Stimulated activated CD4-positive, alpha-beta T cell treated with anti-CD3 and anti-CD28 coated beads, Interleukin-1b, Interleukin-23, amount 100 ng/mL, for 1 hour (primary cell): Measurements from ENCODE around the gene PRSS22.

ENCODE experiments used
- DNase-seq, 2 donors: peaks; one replicate each; pipeline ENCODE4 v3.0.0-alpha.2; 2020; ENCODE audit warnings: low read depth in 2 of 2

The PRSS22 gene

GRCh38 chr16:2829501-2830354, 28.2 kb downstream of the PRSS22 start, which contains the start of gene ZG16B:
Gene ZG16B (plus strand): TSS chr16:2830303. CDS start chr16:2830442, 139 bp downstream.
- no peak for DNase-seq

GRCh38 chr16:2828876-2829430, 29.0 kb downstream of the PRSS22 start:
- no peak for DNase-seq

DNA sequence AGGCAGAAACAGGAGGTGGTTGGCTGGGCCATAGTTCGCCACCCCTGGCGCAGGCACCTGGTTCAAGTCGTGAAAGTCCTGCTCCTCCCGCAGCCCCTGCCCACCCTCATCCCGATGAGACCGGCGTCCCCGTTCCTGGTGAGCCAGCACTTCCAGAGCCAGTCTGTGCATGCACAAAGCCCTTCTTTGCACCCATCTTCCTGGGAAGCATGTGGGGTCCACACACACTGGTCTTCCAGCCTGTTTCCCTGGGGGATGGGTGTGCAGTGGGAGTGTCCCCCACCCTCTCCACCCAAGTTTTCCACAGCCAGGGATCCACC, 29.5 kb downstream of the PRSS22 start:
- DNase-seq: no peak

DNA sequence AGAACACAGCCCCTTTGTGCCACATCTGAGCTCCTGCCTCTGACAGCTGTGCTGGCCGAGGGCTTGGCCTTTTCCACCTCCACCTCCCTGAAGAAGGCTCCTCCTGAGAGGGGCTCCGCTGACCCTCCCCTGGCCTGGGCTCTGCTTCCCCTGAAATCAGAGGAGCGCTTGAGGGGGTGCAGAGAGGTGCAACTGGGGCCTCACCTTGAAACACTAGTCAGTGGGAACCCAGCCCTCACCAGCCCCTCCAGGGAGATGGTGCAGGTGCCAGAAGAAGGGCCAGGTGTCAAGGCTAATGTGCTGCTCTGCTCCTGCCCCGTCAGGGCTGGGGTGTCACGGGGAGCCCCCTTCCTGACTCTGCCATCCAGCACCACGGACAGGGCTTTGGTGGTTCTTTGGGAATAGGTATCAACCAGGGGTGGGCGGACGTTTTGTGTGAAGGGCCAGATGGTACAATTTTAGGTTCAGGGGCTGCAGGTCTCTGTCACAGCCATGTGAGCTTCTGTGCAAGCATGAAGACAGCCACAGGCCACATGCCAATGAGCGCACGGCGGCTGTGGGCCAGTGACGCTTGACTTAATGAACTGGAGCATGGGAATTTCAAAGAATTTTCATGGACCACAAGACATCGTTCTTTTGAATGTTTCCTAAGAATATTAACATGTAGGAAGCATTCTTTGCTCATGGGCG, 30.0 kb downstream of the PRSS22 start:
- DNase-seq: no peak

DNA sequence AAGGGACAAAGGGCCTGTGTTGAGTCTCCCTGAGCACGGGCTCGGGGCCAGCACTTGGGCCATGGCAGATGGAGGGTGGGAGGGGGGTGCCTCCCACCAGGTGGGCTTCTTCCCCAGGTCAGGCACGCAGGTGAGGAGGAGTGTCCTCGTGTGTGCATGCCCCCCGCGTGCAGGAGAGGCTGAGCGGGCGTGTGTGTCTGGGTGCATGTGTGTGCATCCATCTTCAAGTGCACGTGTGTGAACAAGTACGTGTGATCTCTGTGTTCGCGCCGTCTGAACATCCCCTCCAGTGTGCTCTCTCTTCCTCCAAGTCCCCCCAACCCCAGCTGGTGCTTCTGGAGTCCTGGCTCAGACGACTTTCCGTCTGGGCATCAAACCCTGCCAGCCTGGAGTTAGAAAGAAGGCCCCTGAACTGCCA, 30.6 kb downstream of the PRSS22 start:
- DNase-seq: no peak

- DNase-seq: no peak
Observed at GRCh38 chr16:2826591-2827373, 31.2 kb downstream of the PRSS22 start.

DNA sequence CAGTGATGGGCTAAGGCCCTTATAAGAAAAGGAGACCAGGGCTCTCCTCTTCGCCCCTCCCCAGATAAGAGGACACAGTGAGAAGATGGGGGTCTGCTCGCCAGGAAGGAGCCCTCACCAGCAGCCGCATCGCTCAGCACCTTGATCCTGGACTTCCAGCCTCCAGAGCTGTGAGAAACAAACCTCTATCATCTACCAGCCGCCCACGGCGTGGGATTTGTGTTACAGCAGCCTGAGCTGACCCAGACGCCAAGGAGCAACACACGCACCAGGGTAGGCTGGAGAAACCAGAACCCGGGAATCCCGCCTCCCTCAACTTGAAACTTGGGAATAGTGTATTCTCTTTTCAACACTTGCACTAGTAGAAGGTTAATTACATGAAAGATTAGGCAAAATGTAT, 32.1 kb downstream of the PRSS22 start:
- no peak for DNase-seq

DNA sequence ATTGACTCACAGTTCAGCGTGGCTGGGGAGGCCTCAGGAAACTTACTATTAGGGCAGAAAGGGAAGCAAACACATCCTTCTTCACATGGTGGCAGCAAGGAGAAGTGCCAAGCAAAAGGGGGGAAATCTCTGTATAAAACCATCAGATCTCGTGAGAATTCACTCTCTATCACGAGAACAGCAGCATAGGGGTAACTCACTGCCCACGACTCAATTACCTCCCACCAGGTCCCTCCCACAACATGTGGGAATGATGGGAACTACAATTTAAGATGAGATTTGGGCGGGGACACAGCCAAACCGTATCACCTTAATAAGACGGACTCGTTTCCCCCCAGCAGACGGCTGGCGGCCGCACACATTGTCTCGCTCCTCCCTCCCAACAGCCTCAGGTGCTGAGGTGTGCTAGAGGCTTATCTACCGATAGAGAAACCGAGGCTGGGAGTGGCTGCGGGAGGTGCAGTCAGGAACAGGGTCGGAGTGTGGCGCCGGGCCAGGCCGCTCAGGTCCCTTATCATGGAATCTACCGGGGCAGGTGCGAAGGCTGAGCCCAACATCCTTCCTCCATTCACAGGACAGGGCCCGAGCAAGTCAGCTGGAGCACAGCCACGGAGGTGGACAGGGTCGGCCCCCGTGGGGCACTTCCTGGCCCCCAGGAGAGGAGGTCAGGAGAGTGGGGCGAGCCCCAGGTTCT, 32.8 kb downstream of the PRSS22 start:
- DNase-seq: no peak

- no peak for DNase-seq
Observed at GRCh38 chr16:2824626-2825025, 33.3 kb downstream of the PRSS22 start.

DNA sequence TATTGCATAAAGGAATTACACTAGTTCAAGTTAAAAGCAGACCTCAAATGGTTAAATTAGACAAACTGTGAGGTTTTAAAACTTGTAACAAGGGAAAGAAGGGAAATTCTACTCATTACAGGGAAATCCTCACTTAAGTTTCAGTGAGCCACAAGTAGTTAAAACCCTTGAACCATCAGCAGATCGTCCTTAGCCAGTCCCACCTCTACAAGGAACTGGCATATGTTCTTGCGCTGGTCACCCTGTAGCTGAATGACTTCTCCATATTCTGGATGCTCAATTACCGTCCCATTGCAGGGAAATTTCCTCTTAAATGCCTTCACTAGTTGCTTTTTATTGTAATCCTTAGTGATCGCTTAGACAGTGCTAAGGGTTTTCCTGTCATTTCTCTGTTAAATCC, 35.5 kb downstream of the PRSS22 start:
- DNase-seq: no peak

DNA sequence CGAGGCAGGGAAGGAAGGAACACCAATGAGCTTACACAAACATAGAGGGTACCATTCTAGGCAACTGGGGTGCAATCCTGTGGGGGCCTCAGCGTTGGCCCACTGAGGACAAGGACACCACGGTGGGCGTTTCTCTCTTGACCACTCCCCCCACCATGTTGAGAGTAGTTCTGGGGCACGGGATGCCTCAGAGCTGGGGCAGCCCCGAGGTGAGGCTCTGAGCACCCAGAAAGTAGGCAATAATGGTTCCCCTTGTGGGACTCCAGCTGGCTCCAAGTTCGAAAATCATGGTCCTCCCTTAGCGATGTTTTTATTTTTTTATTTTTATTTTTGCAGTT, 35.8 kb downstream of the PRSS22 start:
- no peak for DNase-seq

DNA sequence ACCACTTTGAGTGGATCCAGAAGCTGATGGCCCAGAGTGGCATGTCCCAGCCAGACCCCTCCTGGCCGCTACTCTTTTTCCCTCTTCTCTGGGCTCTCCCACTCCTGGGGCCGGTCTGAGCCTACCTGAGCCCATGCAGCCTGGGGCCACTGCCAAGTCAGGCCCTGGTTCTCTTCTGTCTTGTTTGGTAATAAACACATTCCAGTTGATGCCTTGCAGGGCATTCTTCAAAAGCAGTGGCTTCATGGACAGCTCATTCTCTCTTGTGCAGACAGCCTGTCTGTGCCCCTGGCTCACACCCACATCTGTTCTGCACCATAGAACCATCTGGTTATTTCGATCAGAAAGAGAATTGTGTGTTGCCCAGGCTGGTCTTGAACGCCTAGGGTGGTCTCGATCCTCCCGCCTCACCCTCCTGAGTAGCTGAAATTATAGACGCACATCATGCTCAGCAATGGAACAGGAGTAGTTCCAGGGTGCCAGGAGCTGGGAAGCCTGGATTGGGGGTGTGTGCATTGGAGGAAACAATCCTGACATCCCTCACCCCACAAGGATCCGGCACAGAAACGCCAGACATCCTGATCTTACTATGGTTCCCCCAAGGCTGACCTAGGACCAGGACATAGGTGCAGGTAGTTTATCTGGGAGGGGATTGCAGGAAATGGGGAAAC, 36.3 kb downstream of the PRSS22 start:
- no peak for DNase-seq

- DNase-seq: no peak
Observed at GRCh38 chr16:2820836-2821486, 37.0 kb downstream of the PRSS22 start.

- no peak for DNase-seq
Observed at GRCh38 chr16:2819939-2820835, 37.8 kb downstream of the PRSS22 start.

GRCh38 chr16:2819179-2819938, 38.6 kb downstream of the PRSS22 start:
- no peak for DNase-seq

GRCh38 chr16:2818272-2818876, 39.6 kb downstream of the PRSS22 start:
- DNase-seq: no peak

DNA sequence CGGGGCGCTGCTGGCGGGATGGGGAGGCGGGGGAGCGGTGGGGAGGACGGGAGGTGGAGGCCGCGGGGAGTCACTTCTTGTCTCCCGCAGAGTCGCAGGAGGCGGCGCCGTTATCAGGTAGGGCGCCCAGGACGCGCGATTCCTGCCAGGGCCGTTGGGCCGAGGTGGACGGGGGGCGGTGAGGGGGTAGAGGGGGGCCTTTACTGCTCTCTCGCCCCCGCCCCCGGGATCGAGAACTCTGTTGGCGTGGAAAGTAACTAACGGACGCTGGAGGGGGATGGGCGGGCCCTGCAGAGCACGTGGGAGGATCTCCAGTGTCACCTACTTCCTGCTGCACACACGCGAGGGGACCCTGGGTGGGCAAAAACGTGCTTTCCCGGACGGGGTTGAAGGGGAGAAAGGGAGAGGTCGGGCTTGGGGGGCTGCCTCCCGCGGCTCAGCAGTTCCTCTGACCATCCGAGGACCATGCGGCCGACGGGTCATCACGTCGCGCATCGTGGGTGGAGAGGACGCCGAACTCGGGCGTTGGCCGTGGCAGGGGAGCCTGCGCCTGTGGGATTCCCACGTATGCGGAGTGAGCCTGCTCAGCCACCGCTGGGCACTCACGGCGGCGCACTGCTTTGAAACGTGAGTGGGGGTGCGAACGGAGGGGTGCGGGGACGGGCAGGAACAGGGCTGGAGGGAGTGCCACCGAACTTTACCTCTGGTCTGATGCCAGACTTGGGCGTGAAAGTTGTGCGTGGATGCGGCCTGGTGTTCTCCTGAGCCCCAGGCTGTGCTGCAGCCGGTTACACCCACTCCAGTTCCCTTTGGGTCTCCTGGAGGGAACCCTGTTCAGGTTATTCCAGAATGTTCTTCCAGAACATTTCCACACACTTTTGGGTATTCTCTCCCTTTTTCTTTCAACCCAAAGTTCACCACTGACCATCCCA, 40.4 kb downstream of the PRSS22 start:
- DNase-seq: no peak
